NK-92 treated with Interleukin-12 subunit alpha and Interleukin-12 subunit beta, amount 100 ng/mL, for 24 hours (cell line): ENCODE data around the gene DCLK1.

Experiments
- DNase-seq: peaks from one replicate; lab custom pipeline; 2025; lab: John Stamatoyannopoulos, UW

The DCLK1 gene

GRCh38 chr13:35787937-35788336 is 343.2 kb downstream of the DCLK1 start:
- no peak for DNase-seq

- no peak for DNase-seq
Observed at GRCh38 chr13:35785576-35786303, 345.4 kb downstream of the DCLK1 start.

- no peak for DNase-seq
Observed at GRCh38 chr13:35784286-35784951, 346.8 kb downstream of the DCLK1 start.

GRCh38 chr13:35782793-35783192 is 348.4 kb downstream of the DCLK1 start:
- DNase-seq, result no peak

- no peak for DNase-seq
Observed at GRCh38 chr13:35781036-35782000, 349.9 kb downstream of the DCLK1 start.

GRCh38 chr13:35780613-35781012 is 350.6 kb downstream of the DCLK1 start:
- DNase-seq, result no peak

- no peak for DNase-seq
Observed at GRCh38 chr13:35771898-35772297, 359.3 kb downstream of the DCLK1 start.

- no peak for DNase-seq
Observed at GRCh38 chr13:35770756-35771297, 360.4 kb downstream of the DCLK1 start.

GRCh38 chr13:35769812-35770211 is 361.4 kb downstream of the DCLK1 start:
- no peak for DNase-seq

- DNase-seq, result no peak
Observed at GRCh38 chr13:35768551-35768950, 362.6 kb downstream of the DCLK1 start.

- no peak for DNase-seq
Observed at GRCh38 chr13:35768073-35768472, 363.1 kb downstream of the DCLK1 start.

- no peak for DNase-seq
Observed at GRCh38 chr13:35767256-35767976, 363.8 kb downstream of the DCLK1 start.

- no peak for DNase-seq
Observed at GRCh38 chr13:35766663-35767062, 364.5 kb downstream of the DCLK1 start.

- DNase-seq, result no peak
Observed at GRCh38 chr13:35765941-35766340, 365.2 kb downstream of the DCLK1 start.

- DNase-seq, result no peak
Observed at GRCh38 chr13:35765366-35765765, 365.8 kb downstream of the DCLK1 start.

- DNase-seq, result no peak
Observed at GRCh38 chr13:35764326-35765015, 366.7 kb downstream of the DCLK1 start.

GRCh38 chr13:35763782-35764123 is 367.4 kb downstream of the DCLK1 start:
- no peak for DNase-seq

- DNase-seq, result no peak
Observed at GRCh38 chr13:35763060-35763781, 368.0 kb downstream of the DCLK1 start.

GRCh38 chr13:35761440-35762252 is 369.5 kb downstream of the DCLK1 start:
- no peak for DNase-seq
